SW 1271 (cell line): Measurements from ENCODE around the gene FBXO47.
A peak's percentile ranks its signal among the peaks of the same experiment; 100 is the strongest.
"Not testable (repeated sequence)": the region's sequence is repeated elsewhere in the genome, so short reads cannot be mapped to it uniquely, and the experiment has no call there.

ENCODE experiments used
- DNase-seq, 2 experiments: peaks; one replicate each; lab custom pipeline; 2025; lab: John Stamatoyannopoulos, UW

Gene FBXO47

GRCh38 chr17:38980490-38981217 is 13.5 kb upstream of the FBXO47 start:
- no peak for DNase-seq

DNA sequence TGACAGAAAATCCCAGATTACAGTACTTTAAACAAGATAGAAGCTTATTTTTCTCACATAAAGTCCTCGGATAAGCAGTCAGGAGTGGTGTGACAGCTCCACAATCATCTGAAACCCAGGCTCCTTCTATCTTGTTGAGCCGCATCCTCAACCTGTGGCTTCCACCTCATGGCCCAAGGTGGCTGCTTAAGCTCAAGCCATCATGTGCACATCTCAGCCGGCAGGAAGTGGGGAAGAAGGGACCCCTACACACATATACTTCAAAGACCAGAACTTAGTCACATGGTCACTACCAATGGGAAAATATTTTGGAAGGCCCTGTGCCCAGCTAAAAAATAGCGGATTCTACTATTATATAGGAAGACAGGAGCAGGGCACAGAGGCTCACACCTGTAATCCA is 11.0 kb upstream of the FBXO47 start:
- DNase-seq = no peak

GRCh38 chr17:38976187-38976551 is 9.0 kb upstream of the FBXO47 start:
- peak in 1 of 2 experiments; percentile 8 for DNase-seq

GRCh38 chr17:38970804-38971203 is 3.6 kb upstream of the FBXO47 start:
- DNase-seq = no peak

DNA sequence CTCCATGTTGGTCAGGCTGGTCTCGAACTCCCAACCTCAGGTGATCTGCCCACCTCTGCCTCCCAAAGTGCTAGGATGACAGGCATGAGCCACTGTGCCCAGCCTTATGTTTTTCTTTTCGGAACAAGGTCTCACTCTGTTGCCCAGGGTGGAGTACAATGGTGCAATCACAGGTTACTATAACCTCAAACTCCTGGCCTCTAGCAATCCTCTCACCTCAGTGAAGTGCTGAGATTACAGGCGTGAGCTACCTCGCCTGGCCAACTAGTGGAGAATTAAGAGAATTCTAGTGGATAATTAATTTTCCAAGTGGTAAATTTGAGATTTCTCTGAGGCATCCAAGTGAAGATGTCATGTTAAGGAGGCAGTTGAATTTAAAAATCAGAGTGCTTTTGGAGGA is 2.9 kb upstream of the FBXO47 start:
- DNase-seq = no peak

- DNase-seq = no peak
Measured at GRCh38 chr17:38969281-38969680, 2.1 kb upstream of the FBXO47 start.

- DNase-seq = no peak
Measured at GRCh38 chr17:38961413-38961812, 5.8 kb downstream of the FBXO47 start.

- DNase-seq = no peak
Measured at GRCh38 chr17:38960402-38960801, 6.8 kb downstream of the FBXO47 start.

- DNase-seq = no peak
Measured at GRCh38 chr17:38959508-38959907, 7.7 kb downstream of the FBXO47 start.

- DNase-seq = peak; percentile 25 to 78
Measured at GRCh38 chr17:38958756-38959155, 8.4 kb downstream of the FBXO47 start.

DNA sequence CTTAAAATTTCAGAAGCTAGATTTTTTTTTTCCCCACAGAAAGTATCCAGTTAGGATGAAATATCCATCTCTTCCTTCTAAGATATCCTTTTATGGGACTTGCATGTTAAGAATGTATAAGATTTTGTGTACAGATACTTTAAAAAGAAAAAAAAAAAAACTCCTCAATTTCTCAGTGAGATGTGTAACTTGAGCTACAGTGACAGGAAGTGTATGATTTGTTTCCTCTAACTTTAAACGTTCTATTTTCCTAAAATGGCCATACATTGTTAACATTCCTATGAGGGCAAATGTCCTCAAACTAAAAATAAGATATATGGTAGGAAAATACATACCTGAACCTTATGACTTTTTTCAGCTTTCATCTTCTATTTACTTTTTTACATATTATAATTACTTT is 8.9 kb downstream of the FBXO47 start:
- peak in 1 of 2 experiments; percentile 65 for DNase-seq

GRCh38 chr17:38953800-38954199 is 13.4 kb downstream of the FBXO47 start:
- not testable (repeated sequence) for DNase-seq

GRCh38 chr17:38947189-38947588 is 20.0 kb downstream of the FBXO47 start:
- no peak for DNase-seq

GRCh38 chr17:38943607-38944006 is 23.6 kb downstream of the FBXO47 start:
- no peak for DNase-seq

DNA sequence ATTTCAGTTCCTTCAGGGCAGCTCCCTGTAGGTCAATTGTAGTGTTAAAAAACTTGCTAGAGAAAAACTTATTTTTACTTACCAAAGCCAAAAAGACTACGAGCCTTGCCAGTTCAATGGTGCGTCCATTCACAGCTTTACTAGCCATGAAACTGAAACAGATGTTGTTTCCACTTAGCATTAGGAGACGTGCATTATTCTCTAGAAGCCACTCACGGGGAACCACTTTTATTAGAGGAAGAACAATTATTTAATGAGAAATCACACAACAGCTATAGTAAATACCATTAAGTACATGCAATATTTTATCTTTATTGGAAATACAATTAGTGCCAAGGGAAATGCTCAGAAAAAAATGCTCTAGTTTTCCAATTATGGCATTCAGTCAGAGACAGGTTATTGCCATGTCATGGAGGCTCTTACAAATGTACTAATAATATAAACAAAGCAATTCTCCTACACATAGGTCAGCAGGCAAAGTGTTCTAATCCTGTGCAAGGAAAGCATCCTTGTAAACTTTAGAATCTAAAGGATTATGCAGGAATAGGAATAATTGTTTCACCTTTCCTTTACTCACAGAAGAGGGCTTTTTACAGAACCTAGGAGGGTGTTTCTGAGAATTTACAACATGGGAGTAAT is 24.4 kb downstream of the FBXO47 start:
- no peak for DNase-seq

DNA sequence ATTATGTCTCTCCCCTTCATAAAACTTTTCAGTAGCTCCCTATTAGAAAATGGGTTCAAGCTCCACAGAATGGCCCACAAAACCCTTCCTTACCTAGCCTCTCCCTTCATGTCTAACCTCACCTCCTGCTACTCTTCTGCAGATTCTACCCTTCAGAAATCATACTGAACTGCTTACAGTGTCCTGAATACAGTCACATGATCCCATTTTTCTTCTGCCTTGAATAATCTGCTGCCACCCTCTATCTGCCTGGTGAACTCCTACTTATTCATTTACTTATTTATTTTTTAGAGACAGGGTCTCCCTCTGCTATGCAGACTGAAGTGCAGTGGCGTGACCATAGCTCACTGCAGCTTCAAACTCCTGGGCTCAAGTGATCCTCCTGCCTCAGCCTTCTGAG is 26.8 kb downstream of the FBXO47 start:
- DNase-seq = no peak

GRCh38 chr17:38939987-38940386 is 27.2 kb downstream of the FBXO47 start:
- no peak for DNase-seq

GRCh38 chr17:38933962-38934361 is 33.2 kb downstream of the FBXO47 start:
- not testable (repeated sequence) for DNase-seq

- DNase-seq = not testable (repeated sequence)
Measured at GRCh38 chr17:38930782-38931181, 36.4 kb downstream of the FBXO47 start.

- DNase-seq = no peak
Measured at GRCh38 chr17:38926293-38927070, 40.7 kb downstream of the FBXO47 start.

DNA sequence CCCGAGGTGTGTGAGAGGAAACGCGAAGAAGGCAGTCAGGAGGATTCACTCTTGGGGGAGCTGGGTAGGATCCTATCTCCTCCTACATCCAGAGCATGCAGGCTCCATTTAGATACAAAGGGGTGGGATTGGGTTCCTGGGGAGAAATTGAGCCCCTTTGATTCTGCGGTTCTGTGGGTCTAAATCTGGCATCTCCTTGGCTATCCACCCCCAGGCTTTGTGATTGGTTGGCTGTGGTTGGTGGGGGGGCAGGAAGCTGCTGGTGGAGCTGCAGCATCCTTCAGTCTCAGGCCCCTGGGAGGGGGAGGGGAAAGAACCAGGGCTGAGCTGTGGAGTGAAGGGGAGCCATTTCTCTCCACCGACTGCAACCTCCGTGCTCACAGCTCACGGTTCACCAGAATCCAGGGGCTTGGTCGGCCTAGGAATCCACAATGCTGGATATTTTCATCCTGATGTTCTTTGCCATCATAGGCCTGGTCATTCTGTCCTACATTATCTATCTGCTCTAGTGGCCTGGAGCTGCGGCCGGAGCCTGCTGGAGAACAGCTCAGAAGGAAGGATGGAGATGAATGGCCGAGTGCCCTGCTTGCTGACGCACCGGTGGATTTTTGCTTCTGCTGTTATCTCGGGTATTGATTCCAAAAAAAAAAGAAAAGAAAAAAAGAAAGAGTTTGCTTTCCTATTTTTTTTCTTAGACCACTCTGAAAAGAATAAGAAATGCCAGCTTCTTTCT is 41.8 kb downstream of the FBXO47 start, which contains the start of gene LASP1NB:
Gene LASP1NB, plus strand, starts transcription at position 352 of the 733 bp plus-strand sequence.
- DNase-seq = no peak
